ENCODE data around the gene RBM20. TPM values are rescaled to one million over a fixed set of nuclear protein-coding genes. Genes with fewer than 3 reads are reported as not detected.

RBM20 gene
- total and polyA plus RNA-seq, 2 of the 13 experiments (the other 11 are each of a cell fraction or from before 2014, with no cell fraction given): 0.02 to 0.22 TPM

DNA sequence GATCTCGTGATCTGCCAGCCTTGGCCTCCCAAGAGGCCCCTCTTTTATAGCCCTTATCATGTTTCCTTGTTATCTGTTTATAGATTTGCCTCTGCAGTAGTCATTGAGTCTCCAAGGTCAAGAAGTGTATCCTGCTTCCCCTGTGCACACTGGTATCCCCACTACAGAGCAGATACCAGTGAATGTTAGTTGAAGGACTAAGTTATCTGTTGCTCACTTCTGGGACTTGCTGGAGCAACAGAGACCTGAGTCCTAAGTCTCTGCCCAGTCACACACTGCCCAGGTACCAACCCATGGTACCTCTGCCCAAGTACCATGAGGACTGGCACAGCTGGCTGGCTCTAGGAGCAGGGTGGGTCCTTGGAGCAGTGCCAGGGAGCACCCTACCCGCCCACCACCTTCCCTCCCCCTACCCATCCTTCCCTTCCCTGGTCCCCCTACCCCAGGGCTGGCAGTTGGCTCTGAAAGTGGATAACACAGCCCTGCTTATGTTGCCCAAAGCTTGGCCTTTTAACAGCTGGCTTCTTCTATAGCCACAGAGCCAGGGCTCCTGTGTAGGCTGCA lies 201.1 kb downstream of the RBM20 start (continued):
- no peak for TF ChIP-seq ZSCAN21 (CRISPR knock-in tag; IDR thresholded peaks at IDR 0.05; ENCODE audit: borderline replicate concordance)
- TF ChIP-seq MAF1 (CRISPR knock-in tag; IDR thresholded peaks at IDR 0.05; ENCODE audit: borderline replicate concordance): no peak
- TF ChIP-seq, protein P1, sequence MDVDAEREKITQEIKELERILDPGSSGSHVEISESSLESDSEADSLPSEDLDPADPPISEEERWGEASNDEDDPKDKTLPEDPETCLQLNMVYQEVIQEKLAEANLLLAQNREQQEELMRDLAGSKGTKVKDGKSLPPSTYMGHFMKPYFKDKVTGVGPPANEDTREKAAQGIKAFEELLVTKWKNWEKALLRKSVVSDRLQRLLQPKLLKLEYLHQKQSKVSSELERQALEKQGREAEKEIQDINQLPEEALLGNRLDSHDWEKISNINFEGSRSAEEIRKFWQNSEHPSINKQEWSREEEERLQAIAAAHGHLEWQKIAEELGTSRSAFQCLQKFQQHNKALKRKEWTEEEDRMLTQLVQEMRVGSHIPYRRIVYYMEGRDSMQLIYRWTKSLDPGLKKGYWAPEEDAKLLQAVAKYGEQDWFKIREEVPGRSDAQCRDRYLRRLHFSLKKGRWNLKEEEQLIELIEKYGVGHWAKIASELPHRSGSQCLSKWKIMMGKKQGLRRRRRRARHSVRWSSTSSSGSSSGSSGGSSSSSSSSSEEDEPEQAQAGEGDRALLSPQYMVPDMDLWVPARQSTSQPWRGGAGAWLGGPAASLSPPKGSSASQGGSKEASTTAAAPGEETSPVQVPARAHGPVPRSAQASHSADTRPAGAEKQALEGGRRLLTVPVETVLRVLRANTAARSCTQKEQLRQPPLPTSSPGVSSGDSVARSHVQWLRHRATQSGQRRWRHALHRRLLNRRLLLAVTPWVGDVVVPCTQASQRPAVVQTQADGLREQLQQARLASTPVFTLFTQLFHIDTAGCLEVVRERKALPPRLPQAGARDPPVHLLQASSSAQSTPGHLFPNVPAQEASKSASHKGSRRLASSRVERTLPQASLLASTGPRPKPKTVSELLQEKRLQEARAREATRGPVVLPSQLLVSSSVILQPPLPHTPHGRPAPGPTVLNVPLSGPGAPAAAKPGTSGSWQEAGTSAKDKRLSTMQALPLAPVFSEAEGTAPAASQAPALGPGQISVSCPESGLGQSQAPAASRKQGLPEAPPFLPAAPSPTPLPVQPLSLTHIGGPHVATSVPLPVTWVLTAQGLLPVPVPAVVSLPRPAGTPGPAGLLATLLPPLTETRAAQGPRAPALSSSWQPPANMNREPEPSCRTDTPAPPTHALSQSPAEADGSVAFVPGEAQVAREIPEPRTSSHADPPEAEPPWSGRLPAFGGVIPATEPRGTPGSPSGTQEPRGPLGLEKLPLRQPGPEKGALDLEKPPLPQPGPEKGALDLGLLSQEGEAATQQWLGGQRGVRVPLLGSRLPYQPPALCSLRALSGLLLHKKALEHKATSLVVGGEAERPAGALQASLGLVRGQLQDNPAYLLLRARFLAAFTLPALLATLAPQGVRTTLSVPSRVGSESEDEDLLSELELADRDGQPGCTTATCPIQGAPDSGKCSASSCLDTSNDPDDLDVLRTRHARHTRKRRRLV (CRISPR knock-in tag; IDR thresholded peaks at IDR 0.05): 0 out of 2 replicates have a peak, but pooled peaks have one; percentile 10
- no peak for TF ChIP-seq KLF16 (CRISPR knock-in tag; IDR thresholded peaks at IDR 0.05)
- TF ChIP-seq YEATS2 (CRISPR knock-in tag; IDR thresholded peaks at IDR 0.05; ENCODE audit: borderline replicate concordance): no peak
- TF ChIP-seq ZNF343 (CRISPR knock-in tag; IDR thresholded peaks at IDR 0.05): no peak
- 0 out of 2 replicates have a peak, but pooled peaks have one; percentile 17 for TF ChIP-seq ZNF569 (CRISPR knock-in tag; IDR thresholded peaks at IDR 0.05; ENCODE audit: borderline replicate concordance)
